GM12892 (cell line): ENCODE measurements around the gene TIGAR.
A peak's percentile ranks its signal among the peaks of the same experiment; 100 is the strongest.

Source experiments
- POLR2A ChIP-seq: IDR thresholded peaks from 2 replicates; pipeline ENCODE4 v1.6.1; 2011; ENCODE audit warnings: low read depth, low read length, control low read depth
- POLR2AphosphoS5 ChIP-seq: IDR thresholded peaks from 2 replicates; pipeline ENCODE4 v1.6.1; 2011; ENCODE audit warnings: low read depth, low read length, control low read depth
- TAF1 ChIP-seq: IDR thresholded peaks from 2 replicates; pipeline ENCODE4 v1.6.1; 2011; ENCODE audit warnings: low read depth, mild to moderate bottlenecking, control low read depth, low read length, borderline replicate concordance

GRCh38 chr12:4286228-4286627 lies 34.8 kb upstream of the TIGAR start:
- TF ChIP-seq POLR2AphosphoS5 (no peak; the same call in none of the 2 replicates), POLR2A (0 out of 2 replicates have a peak, but pooled peaks have one; percentile 11), TAF1 (no peak)
